Mucosa of stomach (tissue), 1 donor: ENCODE results near the gene NACC2.
A peak's percentile ranks its signal among the peaks of the same experiment; 100 is the strongest.

Experiments used
- H3K27me3 ChIP-seq: one replicate; pipeline ENCODE4 v1.7.0; 2013; ENCODE audit warnings: mild to moderate bottlenecking, low read length; ENCODE audit not compliant: control insufficient read depth, insufficient read depth
- H3K36me3 ChIP-seq: one replicate; pipeline ENCODE4 v1.7.0; 2013; ENCODE audit warnings: low read length; ENCODE audit not compliant: control insufficient read depth, insufficient read depth
- H3K4me1 ChIP-seq: one replicate; pipeline ENCODE4 v1.7.0; 2013; ENCODE audit warnings: mild to moderate bottlenecking, low read length; ENCODE audit not compliant: control insufficient read depth, insufficient read depth
- H3K4me3 ChIP-seq: one replicate; pipeline ENCODE4 v1.7.0; 2013; ENCODE audit warnings: low read length
- H3K9ac ChIP-seq: one replicate; pipeline ENCODE4 v1.7.0; 2013; ENCODE audit warnings: mild to moderate bottlenecking, low read length, moderate library complexity
- H3K9me3 ChIP-seq: one replicate; pipeline ENCODE4 v1.7.0; 2013; ENCODE audit warnings: mild to moderate bottlenecking, low read length, moderate library complexity; ENCODE audit not compliant: control insufficient read depth
- donor health status: Pancreatic carcinoma.

Gene NACC2

DNA sequence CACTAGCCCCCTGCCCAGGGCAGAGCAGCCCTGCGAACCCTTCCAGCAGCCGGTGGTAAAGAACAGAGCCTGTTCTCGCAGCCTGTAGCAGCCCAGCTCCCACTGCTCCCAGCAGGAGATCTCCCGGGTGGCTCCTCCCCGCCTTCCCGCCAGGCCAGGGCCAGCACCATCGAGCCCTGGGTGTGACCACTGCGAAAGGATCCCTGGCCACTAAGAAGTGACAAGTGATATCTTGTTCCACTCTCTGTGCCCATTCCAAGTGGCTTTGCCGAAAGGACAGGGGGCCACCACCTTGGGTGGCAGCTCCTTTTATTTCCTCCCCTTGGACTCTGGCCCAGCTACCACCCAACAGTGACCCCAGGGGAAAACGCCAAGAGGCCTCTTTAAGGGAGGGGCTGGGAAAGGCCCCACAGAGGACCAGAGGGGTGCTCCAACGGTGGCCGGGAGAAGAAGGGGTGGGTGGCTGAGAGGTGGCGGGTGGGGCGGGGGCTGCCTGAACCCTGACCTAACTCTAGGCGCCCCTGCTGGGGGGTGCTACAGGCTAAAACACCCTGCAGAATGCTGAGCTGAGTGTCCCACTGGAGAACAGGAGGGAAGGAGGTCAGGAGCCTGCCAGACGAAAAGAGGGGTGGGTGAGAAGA lies 1.6 kb downstream of the NACC2 start:
- Histone ChIP-seq H3K27me3 (peaks cover 2% of the 10 kb centered on the region), H3K9ac (peak overlapping the region; percentile 76), H3K9me3 (no peaks in the 10 kb centered on the region), H3K4me3 (peak overlapping the region; percentile 56), H3K4me1 (peaks cover 39% of the 10 kb centered on the region), H3K36me3 (no peaks in the 10 kb centered on the region)

- H3K4me1 ChIP-seq: peaks cover 41% of the 10 kb centered on the region
- no peak overlapping the region for H3K4me3 ChIP-seq
These were observed 2.3 kb downstream of the NACC2 start for GRCh38 chr9:136092741-136093140.

GRCh38 chr9:136092353-136092650 lies 2.8 kb downstream of the NACC2 start:
- H3K36me3 ChIP-seq: no peaks in the 10 kb centered on the region
- peaks cover 42% of the 10 kb centered on the region for H3K4me1 ChIP-seq
- H3K27me3 ChIP-seq: no peaks in the 10 kb centered on the region
- H3K9ac ChIP-seq: no peak overlapping the region
- no peak overlapping the region for H3K4me3 ChIP-seq
- no peaks in the 10 kb centered on the region for H3K9me3 ChIP-seq

More at GRCh38 chr9:136092741-136093140, 2.3 kb downstream of the NACC2 start:
- no peaks in the 10 kb centered on the region for H3K36me3 ChIP-seq
- no peak overlapping the region for H3K9ac ChIP-seq
- no peaks in the 10 kb centered on the region for H3K9me3 ChIP-seq
- H3K27me3 ChIP-seq: no peaks in the 10 kb centered on the region

GRCh38 chr9:136091582-136092352 lies 3.3 kb downstream of the NACC2 start:
- H3K27me3 ChIP-seq: no peaks in the 10 kb centered on the region
- H3K4me3 ChIP-seq: no peak overlapping the region
- H3K36me3 ChIP-seq: no peaks in the 10 kb centered on the region
- H3K4me1 ChIP-seq: peaks cover 42% of the 10 kb centered on the region
- no peak overlapping the region for H3K9ac ChIP-seq
- no peaks in the 10 kb centered on the region for H3K9me3 ChIP-seq

- no peaks in the 10 kb centered on the region for H3K27me3 ChIP-seq
- H3K4me3 ChIP-seq: no peak overlapping the region
- H3K4me1 ChIP-seq: peaks cover 45% of the 10 kb centered on the region
- H3K36me3 ChIP-seq: no peaks in the 10 kb centered on the region
- H3K9ac ChIP-seq: no peak overlapping the region
- H3K9me3 ChIP-seq: no peaks in the 10 kb centered on the region
These were observed 4.1 kb downstream of the NACC2 start for GRCh38 chr9:136090768-136091581.

- H3K4me3 ChIP-seq: no peak overlapping the region
- peak overlapping the region; percentile 22 for H3K9ac ChIP-seq
These were observed 4.9 kb downstream of the NACC2 start for GRCh38 chr9:136090056-136090735.

GRCh38 chr9:136089697-136090045 lies 5.4 kb downstream of the NACC2 start:
- peak overlapping the region; percentile 22 for H3K9ac ChIP-seq
- H3K4me3 ChIP-seq: no peak overlapping the region
- H3K4me1 ChIP-seq: peaks cover 50% of the 10 kb centered on the region
- H3K27me3 ChIP-seq: no peaks in the 10 kb centered on the region
- no peaks in the 10 kb centered on the region for H3K9me3 ChIP-seq
- H3K36me3 ChIP-seq: no peaks in the 10 kb centered on the region

More at GRCh38 chr9:136090056-136090735, 4.9 kb downstream of the NACC2 start:
- Histone ChIP-seq H3K27me3 (no peaks in the 10 kb centered on the region), H3K36me3 (no peaks in the 10 kb centered on the region), H3K4me1 (peaks cover 50% of the 10 kb centered on the region), H3K9me3 (no peaks in the 10 kb centered on the region)

GRCh38 chr9:136088939-136089696 lies 6.0 kb downstream of the NACC2 start:
- H3K9ac ChIP-seq: peak overlapping the region; percentile 39
- no peak overlapping the region for H3K4me3 ChIP-seq
- peaks cover 48% of the 10 kb centered on the region for H3K4me1 ChIP-seq
- H3K36me3 ChIP-seq: no peaks in the 10 kb centered on the region
- H3K9me3 ChIP-seq: no peaks in the 10 kb centered on the region
- H3K27me3 ChIP-seq: no peaks in the 10 kb centered on the region

DNA sequence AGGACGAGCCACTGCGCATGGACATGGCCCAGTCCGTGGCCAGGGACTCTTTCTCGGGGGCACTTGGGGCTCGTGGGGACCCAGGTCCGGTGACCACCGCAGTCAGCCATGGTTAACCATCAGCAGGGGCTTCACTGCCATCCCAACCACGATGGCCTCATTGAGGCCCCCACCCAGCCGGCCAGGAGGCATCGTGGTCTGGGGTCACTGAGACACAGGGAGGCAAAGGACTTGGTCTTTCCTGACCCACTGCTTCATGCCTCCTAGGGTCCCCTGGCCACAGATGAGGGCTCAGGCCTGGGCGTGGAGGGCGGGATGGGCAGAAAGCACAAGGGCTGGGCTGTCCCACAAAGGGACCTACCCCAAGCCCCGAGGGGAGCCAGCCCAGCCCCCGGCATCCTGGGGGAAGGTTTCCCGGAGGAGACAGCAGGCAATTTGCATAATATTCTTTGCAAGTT lies 6.6 kb downstream of the NACC2 start:
- peaks cover 42% of the 10 kb centered on the region for H3K4me1 ChIP-seq
- no peaks in the 10 kb centered on the region for H3K9me3 ChIP-seq
- H3K27me3 ChIP-seq: no peaks in the 10 kb centered on the region
- H3K9ac ChIP-seq: peak overlapping the region; percentile 39
- H3K36me3 ChIP-seq: no peaks in the 10 kb centered on the region
- H3K4me3 ChIP-seq: no peak overlapping the region

- peaks cover 36% of the 10 kb centered on the region for H3K4me1 ChIP-seq
- H3K36me3 ChIP-seq: no peaks in the 10 kb centered on the region
- H3K9me3 ChIP-seq: no peaks in the 10 kb centered on the region
- no peaks in the 10 kb centered on the region for H3K27me3 ChIP-seq
- H3K4me3 ChIP-seq: no peak overlapping the region
- no peak overlapping the region for H3K9ac ChIP-seq
These were observed 7.2 kb downstream of the NACC2 start for GRCh38 chr9:136087741-136088480.
